GM19324 (cell line): Measurements from ENCODE around the gene ARID3A.

Experiments used
- ATAC-seq: cut with Tn5 transposase; IDR thresholded peaks from one replicate; pipeline ENCODE4 v1.9.1; 2021; ENCODE audit warnings: mild to moderate bottlenecking, moderate library complexity; ENCODE audit not compliant: unreplicated experiment, low FRiP score

Gene ARID3A

DNA sequence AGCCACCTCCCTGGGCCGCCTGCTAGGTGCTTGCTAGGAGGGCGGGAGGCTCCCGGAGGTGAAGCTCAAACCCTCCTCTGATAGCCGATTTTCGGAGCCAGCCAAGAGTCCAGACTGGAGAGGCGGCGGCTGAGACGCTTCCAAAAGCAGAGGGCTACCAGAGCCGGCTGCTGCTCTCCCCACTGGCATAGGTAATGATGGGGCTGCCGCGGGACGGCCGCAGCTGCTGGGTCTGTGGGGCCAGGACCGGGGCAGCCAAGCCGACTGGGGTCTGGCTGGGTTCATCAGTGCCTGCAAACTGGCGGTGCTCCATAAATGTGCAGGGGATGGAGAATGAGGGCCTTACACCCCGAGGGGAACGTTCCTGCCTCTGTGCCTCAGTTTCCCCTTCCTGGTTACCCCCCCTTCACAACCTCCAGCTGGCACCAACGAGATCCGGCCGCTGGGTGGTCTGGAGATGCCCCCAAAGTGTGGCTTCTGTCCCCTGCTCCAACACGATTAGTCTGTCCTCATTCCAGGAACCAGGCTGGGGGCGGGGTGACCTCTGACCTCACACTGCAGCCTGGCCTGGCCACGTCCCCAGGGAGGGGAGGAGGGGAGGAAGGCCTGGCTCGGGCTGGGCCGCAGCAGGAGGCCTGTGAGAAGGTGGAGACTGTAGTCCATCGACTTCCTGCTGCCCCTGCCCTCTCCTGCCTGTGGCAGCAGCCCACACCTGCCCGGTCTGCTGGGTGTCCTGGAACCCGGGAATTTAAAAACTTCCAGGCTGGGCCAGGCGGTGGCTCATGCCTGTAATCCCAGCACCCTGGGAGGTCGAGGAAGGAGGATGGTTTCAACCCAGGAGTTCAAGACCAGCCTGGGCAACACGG, 54.5 kb downstream of the ARID3A start:
- no peak for ATAC-seq

DNA sequence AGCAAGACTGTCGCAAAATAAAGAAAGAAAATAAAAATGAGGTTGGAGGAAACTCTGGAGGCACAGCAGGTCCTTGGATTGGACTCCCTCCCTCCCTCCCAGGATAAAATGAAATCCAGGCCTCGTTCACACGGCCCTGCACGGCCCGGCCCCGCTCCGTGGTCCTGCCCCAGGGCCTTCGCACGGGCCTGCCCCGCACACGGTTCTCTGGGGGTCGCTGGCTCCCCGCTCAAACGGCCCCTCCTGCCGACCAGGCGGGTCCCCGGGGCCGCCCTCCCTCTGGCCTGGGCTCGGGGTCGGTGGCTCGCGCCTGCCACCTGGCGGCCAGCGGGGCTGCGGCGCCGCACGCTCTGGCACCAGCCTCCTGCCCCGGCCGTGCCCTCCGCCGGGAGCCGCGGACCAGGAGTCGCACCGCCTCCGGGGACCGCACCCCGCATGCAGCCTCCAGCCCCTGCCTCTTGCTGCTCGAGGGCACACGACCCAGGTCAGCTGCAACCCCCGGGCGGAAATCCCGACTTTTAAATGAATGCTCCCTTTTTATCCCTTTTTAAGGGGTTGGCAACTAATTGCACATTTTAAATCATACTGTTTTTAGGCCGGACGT, 56.8 kb downstream of the ARID3A start:
- no peak for ATAC-seq

DNA sequence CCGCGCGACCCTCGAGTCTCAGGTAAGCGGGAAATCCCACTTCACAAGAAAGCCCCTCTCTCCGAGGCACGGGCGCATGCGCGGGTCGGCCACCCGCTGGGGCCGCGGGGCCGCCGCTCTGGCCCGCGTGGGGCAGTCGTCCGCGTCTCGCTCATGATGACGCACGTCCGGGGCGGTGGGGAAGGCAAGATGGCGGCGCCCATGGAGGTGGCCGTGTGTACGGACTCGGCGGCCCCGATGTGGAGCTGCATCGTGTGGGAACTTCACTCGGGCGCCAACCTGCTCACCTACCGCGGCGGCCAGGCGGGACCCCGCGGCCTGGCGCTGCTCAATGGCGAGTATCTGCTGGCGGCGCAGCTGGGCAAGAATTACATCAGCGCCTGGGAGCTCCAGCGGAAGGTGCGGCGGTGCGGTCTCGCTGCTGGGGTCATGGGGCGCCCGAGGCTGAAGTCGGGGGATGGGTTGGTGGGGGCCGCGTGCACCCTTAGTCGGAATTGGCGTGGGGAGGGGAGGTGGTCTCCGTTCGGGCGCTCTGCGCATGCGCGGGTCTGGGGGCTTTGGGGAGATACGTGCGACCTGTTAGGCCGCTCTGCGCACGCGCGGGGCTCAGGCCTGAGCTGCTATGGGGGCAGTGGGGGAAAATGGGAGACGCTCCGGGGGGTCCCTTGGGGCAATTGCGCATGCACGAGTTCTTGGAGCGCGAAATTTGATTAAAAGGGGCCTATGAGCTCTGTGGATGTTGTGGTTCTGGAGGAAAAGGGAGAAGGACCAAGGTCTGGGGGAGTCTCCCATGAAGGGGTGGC, 58.5 kb downstream of the ARID3A start, which contains the start of gene WDR18:
TSS of gene WDR18 (plus strand) at position 181 of the 803 bp plus-strand sequence. CDS start at position 190, 9 bp downstream.
- ATAC-seq = peak; percentile 87

DNA sequence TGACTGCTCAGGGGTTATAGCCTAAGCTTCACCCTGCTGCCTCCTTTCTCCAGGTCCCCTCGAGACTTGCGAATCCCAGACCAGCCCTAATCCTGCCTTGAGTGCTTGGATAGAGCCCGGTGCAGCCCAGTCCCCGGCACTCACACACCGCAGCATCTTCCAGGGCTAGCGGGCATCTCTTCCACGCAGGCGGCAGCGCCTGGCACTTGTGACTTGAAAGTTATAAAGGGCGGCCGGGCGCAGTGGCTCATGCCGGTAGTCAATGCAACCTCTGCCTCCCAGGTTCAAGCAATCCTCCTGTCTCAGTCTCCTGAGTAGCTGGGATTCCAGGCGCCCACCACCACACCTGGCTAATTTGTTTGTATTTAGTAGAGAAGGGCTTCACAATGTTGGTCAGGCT, 60.2 kb downstream of the ARID3A start:
- no peak for ATAC-seq

DNA sequence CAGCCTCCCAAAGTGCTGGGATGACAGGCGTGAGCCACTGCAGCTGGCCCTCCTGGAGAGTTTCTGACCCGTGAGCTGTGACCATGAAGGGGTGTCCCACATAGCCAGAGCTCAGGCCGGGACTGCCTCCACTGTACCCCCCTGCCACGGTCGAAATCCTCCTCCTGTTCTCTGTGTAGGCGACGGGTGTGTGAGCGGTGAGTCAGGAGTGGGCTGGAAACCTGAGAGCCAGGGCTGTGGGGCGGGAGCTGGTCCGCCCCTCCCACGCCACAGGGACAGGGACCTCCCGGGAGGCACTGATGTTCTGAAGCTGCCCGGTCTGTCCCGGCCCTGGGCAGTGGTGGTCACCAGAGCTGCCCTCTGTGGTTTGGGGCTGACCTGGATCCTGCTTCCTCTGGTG, 62.2 kb downstream of the ARID3A start:
- ATAC-seq = no peak

DNA sequence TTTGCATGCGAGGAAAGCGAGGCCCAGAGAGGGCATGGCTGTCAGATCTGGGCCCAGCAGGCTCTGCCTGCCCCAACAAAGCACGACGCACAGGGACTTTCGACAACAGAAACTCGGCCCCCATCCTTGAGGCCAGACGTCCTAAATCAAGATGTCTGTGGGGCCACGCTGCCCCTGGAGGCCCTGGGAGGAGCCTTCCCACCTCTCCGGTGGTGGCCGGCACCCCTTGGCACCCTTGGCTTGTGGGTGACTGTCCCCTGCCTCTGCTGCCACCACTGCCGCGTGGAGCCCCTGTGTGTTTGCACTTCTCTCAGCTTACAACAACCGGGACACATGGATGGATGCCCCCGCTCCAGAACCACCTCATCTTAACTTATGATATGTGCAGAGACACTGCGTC, 62.7 kb downstream of the ARID3A start:
- ATAC-seq = no peak

DNA sequence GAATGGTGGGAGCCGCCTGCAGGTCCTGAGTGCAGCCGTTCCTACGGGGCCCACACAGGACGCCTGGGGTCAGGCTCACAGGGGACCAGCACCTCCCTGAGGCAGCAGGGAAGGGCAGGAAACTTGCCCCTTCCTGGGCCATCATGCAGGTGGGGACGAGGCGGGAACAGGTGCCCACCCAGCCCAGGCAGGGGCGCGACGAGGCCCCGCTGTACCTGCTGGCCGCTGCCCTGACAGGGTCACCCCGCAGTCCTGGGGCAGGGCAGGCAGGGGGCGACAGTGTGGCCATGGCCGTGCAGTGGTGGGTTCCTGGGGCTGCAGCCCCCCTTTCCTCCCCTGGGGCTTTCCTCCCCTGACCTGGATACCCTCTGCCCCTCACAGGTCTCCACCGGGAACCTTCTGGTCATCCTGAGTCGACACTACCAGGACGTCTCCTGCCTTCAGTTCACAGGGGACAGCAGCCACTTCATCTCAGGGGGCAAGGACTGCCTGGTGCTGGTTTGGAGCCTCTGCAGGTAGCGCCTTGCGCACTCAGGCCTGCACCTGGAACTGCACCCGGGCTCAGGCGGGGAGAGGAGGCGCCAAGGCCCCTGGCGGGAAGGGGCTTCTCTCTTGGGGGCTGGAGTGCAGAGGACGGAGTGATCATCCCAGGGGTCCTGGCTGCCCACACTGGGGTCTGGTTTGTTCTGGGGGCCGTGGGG, 63.7 kb downstream of the ARID3A start:
- ATAC-seq = no peak

DNA sequence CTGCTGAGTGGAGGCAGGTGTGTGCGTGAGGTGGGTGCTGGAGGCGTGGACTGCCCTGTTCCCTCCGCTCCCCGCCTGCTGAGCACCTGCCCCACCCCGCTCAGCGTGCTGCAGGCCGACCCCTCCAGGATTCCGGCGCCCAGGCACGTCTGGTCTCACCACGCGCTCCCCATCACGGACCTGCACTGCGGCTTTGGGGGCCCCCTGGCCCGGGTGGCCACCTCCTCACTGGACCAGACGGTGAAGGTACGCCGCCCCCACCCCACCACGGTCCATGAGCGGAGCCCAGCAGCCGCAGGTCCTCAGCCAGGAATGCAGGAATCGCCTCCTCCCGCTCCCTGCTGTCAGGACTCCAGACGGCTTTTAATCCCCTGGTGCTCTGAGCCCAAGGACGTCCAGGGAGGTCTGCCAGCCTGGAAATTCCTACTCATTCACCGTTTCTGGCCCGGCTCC, 64.3 kb downstream of the ARID3A start:
- ATAC-seq = no peak

DNA sequence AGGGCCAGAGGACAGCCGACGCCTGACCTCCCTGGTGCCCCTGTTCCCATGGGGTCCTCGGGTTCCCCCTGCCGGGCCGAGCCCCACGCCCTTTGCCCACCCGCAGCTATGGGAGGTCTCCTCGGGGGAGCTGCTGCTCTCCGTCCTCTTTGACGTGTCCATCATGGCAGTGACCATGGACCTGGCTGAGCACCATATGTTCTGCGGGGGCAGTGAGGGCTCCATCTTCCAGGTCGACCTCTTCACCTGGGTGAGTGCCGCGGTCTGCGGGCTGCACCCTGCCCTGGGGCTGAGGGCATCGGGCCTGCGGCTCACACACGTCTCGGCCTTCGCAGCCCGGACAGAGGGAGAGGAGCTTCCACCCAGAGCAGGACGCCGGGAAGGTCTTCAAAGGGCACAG, 64.9 kb downstream of the ARID3A start:
- ATAC-seq = no peak

DNA sequence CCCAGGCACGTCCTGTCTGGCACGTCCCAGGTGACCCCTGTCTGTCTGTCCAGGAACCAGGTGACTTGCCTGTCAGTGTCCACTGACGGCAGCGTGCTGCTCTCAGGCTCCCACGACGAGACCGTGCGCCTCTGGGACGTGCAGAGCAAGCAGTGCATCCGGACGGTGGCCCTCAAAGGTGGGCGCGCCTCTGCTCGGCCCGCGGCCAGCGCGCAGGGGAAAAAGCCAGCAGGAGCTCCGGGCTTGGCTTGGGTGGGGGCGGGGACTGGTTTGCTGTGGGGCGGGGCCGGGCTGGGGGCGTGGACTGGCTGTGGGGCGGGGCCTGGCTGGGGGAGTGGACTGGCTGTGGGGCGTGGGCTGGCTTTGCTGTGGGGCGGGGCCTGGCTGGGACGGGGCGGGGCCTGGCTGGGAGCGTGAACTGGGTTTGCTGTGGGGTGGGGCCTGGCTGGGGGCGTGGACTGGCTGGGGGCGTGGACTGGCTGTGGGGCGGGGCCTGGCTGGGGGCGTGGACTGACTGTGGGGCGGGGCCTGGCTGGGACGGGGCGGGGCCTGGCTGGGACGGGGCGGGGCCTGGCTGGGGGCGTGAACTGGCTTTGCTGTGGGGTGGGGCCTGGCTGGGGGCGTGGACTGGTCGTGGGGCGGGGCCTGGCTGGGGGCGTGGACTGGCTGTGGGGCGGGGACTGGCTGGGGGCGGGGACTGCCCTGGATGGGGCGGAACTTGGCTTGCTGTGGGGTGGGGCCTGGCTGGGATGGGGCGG, 65.5 kb downstream of the ARID3A start:
- no peak for ATAC-seq

DNA sequence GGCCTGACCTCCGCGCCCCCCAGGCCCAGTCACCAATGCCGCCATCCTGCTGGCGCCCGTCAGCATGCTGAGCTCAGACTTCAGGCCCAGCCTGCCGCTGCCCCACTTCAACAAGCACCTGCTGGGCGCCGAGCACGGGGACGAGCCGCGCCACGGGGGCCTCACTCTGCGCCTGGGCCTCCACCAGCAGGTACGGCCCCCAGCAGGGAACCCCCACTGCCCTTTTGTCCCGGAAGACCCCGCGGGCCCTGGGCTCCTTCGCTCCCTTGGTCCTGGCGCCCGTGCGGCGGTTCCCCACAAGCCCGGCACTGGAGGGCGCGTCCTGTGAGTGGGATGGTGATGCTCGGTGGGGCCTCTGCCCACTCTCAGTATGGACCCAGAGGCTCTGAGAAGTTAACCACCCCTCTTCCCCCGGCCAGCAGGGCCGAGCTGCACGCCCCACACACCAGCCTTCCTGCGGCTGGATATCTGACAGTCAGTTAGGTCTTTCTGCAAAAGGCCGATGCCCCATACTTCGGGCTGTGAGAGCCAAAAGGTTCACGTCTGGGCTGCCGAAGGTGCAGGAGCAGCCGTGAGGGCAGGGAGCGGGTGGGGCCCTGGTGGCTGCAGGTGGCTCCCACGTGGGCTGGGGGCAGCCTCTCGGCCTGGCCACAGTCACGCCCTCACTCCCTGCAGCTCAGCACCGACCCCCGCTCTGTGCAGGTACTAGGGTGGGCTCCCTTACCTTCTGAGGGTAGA, 66.3 kb downstream of the ARID3A start:
- ATAC-seq = no peak

DNA sequence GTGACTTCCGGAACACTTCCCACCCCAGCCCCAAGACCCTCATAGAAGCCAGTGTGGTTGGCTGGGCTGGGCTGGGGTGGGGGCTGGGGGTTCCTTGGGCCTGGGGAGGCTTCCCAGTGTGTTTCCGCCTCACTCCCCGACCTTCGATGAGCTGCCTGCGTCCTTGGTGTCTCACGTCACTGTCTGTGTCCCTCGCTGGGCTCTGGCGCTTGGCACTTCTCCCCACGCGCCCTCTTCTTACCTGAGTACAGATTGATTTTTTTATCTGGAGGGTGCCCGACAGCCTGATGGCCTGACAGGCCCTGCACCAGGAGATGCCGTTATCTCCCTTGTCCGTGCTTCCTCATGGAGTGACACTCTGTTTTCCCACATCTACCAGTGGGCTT, 66.8 kb downstream of the ARID3A start:
- ATAC-seq = no peak

DNA sequence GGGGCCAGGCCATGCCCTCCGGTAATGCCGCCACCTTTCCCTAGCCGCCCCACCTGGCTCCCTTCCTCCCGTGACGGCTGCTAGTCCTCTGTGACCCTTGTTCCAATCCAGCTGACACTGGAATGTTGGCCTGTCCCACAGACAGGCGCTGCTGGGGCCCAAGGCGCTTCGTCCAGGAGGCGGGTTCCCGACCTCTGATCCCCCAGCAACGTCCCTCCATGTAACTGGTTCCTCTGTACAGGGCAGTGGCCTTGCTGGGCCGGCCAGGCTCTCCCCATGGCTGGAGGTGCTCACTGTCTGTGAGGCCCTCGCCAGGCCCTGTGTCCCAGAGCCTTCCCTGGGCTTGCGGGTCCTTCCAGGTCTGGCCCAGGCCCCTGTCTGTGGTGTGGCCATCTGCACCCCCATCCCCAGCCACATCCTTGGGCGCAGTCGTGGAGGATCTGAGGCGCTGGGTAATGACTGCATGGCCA, 67.6 kb downstream of the ARID3A start:
- ATAC-seq = no peak

DNA sequence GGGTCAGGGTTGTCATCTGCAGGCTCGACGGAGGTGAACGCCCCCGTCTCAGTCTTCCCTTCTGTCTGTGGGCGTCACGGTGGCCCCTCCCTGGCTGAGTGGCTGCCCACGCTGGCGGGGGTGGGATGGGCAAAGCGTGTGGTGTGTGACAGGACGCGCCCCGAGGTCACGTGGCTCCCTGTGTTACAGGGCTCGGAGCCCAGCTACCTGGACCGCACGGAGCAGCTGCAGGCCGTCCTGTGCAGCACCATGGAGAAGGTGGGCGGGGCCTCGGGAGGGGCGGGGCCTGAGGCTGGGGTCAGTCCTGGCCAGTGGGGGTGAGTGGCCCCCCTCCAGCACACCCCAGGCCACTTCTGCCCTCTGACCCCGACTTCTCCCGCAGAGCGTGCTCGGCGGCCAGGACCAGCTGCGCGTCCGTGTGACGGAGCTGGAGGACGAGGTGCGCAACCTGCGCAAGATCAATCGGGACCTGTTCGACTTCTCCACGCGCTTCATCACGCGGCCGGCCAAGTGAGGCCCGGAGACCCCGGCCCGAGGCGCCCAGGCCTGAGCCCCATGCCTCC, 68.1 kb downstream of the ARID3A start:
- no peak for ATAC-seq

DNA sequence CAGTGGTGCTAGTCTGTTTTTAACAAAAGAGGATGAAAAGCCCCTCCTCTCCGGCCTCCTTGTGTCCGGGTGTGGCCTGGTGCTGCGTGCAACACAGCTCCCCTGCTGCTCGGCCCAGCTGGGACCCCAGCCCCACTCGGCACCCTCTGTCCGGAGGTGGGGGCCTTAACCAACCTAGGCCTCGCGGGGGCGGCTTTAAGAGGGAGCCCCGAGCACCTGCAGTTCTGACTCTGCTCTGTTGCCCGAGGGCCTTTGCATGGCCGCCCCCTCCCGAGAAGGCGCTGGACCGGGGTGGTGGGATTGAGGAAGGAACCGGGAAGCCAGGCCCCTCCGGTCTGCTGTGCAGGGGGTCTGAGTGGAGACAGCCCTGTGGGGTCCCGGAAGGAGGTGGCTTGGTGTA, 68.7 kb downstream of the ARID3A start:
- no peak for ATAC-seq

DNA sequence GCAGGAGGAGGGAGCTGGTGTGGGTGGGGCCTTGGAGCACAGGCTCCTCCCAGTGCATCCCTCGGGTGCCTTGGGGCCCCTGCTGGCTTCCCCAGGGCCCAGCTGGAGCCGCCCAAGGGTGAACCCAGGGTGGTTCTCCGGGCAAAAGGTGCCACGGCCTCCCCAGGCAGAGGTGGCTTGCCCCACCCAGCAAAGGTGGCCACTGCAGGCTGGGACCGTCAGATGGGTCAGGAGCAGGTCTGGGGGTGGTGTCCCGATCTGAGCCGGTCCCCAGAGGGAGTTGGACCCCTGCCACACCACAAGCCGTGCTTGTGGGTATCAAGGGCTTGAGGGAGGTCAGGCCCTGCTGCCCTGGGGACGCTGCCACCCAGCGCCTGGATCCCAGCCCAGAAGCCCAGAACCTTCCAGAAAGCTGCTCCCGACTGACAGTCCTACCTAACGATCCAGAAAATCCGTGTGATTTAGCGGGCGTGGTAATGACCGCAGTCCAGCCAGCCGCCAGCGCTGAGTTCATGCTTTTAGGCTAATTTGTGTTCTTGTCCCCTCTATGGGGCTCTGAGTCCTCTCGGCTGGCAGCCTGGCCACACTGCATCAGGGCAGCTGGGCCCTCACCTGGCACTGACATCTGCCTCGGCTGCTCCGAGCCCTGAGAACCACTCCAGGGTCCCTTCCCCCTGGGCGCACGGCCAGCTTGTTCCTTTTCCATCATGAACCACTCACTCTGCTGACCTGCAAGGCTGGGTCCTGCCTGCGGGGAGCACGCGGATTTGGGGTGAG, 69.4 kb downstream of the ARID3A start:
- ATAC-seq = no peak

DNA sequence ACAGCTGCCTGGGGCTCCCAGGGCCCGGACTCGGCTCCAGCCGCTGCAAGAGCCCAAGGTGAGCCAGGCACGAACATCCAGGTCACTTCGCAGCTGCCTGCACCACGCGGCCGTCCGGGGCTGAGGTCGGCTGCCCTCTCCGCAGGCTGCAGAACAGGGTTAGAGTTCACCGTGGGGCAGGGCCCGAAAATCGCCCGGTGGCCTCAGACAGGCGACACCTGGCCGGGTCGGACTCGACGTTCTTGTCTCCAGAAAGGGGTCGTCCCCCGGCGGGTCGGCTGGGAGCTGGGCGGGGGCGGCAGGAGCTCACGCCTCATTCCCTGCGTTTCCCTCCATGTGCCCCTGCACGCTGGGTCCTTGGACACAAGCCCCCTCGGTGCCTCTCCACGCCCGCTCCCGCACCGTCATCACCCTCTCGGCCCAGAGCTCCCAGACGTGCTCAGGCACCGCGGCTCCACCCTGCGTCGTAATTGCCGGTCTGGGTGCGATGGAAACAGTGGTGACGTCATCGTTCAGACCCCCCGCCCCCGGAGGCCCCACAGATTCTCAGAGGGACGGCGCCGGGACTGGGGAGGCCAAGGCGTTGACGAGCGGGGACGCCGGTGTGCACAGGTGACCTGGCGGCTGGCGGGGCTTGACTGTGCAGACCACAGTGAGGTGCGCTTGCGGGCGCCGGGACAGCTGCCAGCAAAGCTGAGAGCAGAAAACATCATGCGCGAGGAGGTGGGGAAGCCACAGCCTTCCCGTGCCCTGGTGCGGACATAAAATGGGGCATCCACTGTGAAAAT, 70.4 kb downstream of the ARID3A start:
- ATAC-seq = no peak
